Ishikawa (cell line): Measurements from ENCODE around the gene PEX1.

Source experiments
- CEBPB ChIP-seq: IDR thresholded peaks from 2 replicates; pipeline ENCODE4 v1.6.1; 2012
- CREB1 ChIP-seq: IDR thresholded peaks from 2 replicates; pipeline ENCODE4 v1.6.1; 2012; ENCODE audit warnings: low read depth
- EGR1 ChIP-seq: IDR thresholded peaks from 2 replicates; pipeline ENCODE4 v1.6.1; 2012
- EP300 ChIP-seq: IDR thresholded peaks from 2 replicates; pipeline ENCODE4 v1.6.1; 2012; ENCODE audit warnings: borderline replicate concordance
- MAX ChIP-seq: IDR thresholded peaks from 2 replicates; pipeline ENCODE4 v1.6.1; 2012
- RAD21 ChIP-seq: IDR thresholded peaks from 2 replicates; pipeline ENCODE4 v1.6.1; 2012; ENCODE audit warnings: low read depth
- REST ChIP-seq: IDR thresholded peaks from 2 replicates; pipeline ENCODE4 v1.6.1; 2012; ENCODE audit warnings: low read depth, mild to moderate bottlenecking
- TAF1 ChIP-seq: IDR thresholded peaks from 2 replicates; pipeline ENCODE4 v1.6.1; 2012; ENCODE audit warnings: low read depth, mild to moderate bottlenecking
- TCF12 ChIP-seq: IDR thresholded peaks from 2 replicates; pipeline ENCODE4 v1.6.1; 2012; ENCODE audit warnings: low read depth
- TEAD4 ChIP-seq: IDR thresholded peaks from 2 replicates; pipeline ENCODE4 v1.6.1; 2012
- YY1 ChIP-seq: IDR thresholded peaks from 2 replicates; pipeline ENCODE4 v1.6.1; 2012; ENCODE audit warnings: low read depth
- ZBTB7A ChIP-seq: IDR thresholded peaks from 2 replicates; pipeline ENCODE4 v1.6.1; 2012; ENCODE audit warnings: low read depth

GRCh38 chr7:92485267-92485892, 42.9 kb downstream of the PEX1 start:
- TF ChIP-seq EP300 = no peak
- no peak for TF ChIP-seq REST
- no peak for TF ChIP-seq TAF1
- TF ChIP-seq TCF12 = no peak
- TF ChIP-seq MAX = no peak
- TF ChIP-seq CREB1 = no peak
- TF ChIP-seq YY1 = no peak
- TF ChIP-seq CEBPB = no peak
- no peak for TF ChIP-seq ZBTB7A
- TF ChIP-seq EGR1 = no peak
- TF ChIP-seq RAD21 = no peak
- no peak for TF ChIP-seq TEAD4
